HepG2 (cell line): Measurements from ENCODE around the gene REPIN1. TPM values are rescaled to one million over a fixed set of nuclear protein-coding genes. Genes with fewer than 3 reads are reported as not detected.

Experiments used
- ATAC-seq: fragments of 200-7000 bp; cut with Tn5 transposase; 3 replicates; pipeline ENCODE4 v1.9.1; 2020; ENCODE audit warnings: mild to moderate bottlenecking, moderate library complexity
- BruUV-seq: library from RNA; stranded (reverse); fragments of 400-500 nt; replicated peaks from 2 replicates; lab custom pipeline; 2021; lab: Mats Ljungman, UMichigan
- CTCF ChIA-PET: fragments of 300-600 bp; formaldehyde crosslinking; extraction: SDS; loops from one replicate; lab custom pipeline; 2021; ENCODE audit warnings: low total read pairs, inconsistent platforms, low intra/inter-chr PET ratio; lab: Yijun Ruan, JAX
- POLR2A ChIA-PET: fragments of 350-600 bp; sonication (Branson Sonifier 250); formaldehyde crosslinking; loops from one replicate; lab custom pipeline; 2020; ENCODE audit warnings: antibody characterized with exemption, inconsistent platforms; lab: Yijun Ruan, JAX
- DNase-seq: peaks from one replicate; pipeline ENCODE4 v3.0.0-alpha.2; 2015; ENCODE audit warnings: low spot score
- FAIRE-seq: peaks from 3 replicates; lab custom pipeline; 2011; peaks lifted over from hg19 to GRCh38; lab: Jason Lieb, UNC
- H2AFZ ChIP-seq: one replicate; pipeline ENCODE4 v1.6.1; 2011; ENCODE audit warnings: low read length, inconsistent platforms
- H3K27ac ChIP-seq: fragments of 300-600 bp; 3 replicates; pipeline ENCODE4 v1.8.0; 2011; ENCODE audit warnings: mixed run types, mild to moderate bottlenecking, mixed read lengths, low read length, inconsistent platforms; ENCODE audit not compliant: insufficient read depth; ENCODE audit errors: extremely low read length
- H3K27me3 ChIP-seq, 2 experiments: fragments of 200-600 bp in 1 of 2; 2 replicates in 1 of 2; 3 replicates in 1 of 2; pipeline versions ENCODE4 v1.6.0 to v1.8.0; 2011; ENCODE audit warnings: low read length in 2 of 2, mild to moderate bottlenecking in 2 of 2, moderate library complexity in 2 of 2, inconsistent platforms in 1 of 2; ENCODE audit not compliant: insufficient read depth in 2 of 2, control insufficient read depth in 1 of 2
- H3K36me3 ChIP-seq, 2 experiments: fragments of 200-600 bp in 1 of 2; replicated peaks in 1 of 2; 2 replicates in 1 of 2; 3 replicates in 1 of 2; pipeline versions ENCODE4 v1.5.1 to v1.8.0; 2011; ENCODE audit warnings: low read length in 2 of 2, inconsistent platforms in 1 of 2; ENCODE audit not compliant: insufficient read depth in 2 of 2, control insufficient read depth in 1 of 2
- H3K4me1 ChIP-seq: 2 replicates; pipeline ENCODE4 v1.5.1; 2012; ENCODE audit warnings: low read length, inconsistent platforms; ENCODE audit not compliant: insufficient read depth
- H3K4me2 ChIP-seq: 2 replicates; pipeline ENCODE4 v1.6.0; 2011; ENCODE audit warnings: low read depth, low read length, inconsistent platforms
- H3K4me3 ChIP-seq, 3 experiments: fragments of 200-600 bp in 1 of 3; sonication (generic), shearing (Covaris generic) in 1 of 3; replicated peaks in 1 of 3; 2 replicates each; pipeline ENCODE4 v1.5.1; 2011 to 2016; ENCODE audit warnings: low read length in 3 of 3, inconsistent platforms in 2 of 3, low read depth in 2 of 3, mild to moderate bottlenecking in 2 of 3, control low read depth in 1 of 3, mixed read lengths in 1 of 3; ENCODE audit not compliant: insufficient read depth in 1 of 3
- H3K79me2 ChIP-seq: one replicate; pipeline ENCODE4 v1.6.1; 2011; ENCODE audit warnings: low read length, inconsistent platforms; ENCODE audit not compliant: insufficient read depth
- H3K9ac ChIP-seq: 2 replicates; pipeline ENCODE4 v1.6.0; 2011; ENCODE audit warnings: mild to moderate bottlenecking, low read depth, low read length, inconsistent platforms; ENCODE audit not compliant: insufficient read depth
- H3K9me3 ChIP-seq: 2 replicates; pipeline ENCODE4 v1.5.1; 2012; ENCODE audit warnings: mild to moderate bottlenecking, low read length
- H4K20me1 ChIP-seq: 2 replicates; pipeline ENCODE4 v1.6.0; 2011; ENCODE audit warnings: inconsistent platforms, mild to moderate bottlenecking, low read length, moderate library complexity; ENCODE audit not compliant: insufficient read depth
- CENPX ChIP-seq: sonication (generic); formaldehyde crosslinking; IDR thresholded peaks from 2 replicates; pipeline ENCODE4 v1.9.0; 2021; ENCODE audit warnings: mild to moderate bottlenecking, missing genetic modification reagents, moderate library complexity
- POLR2A ChIP-seq, 2 experiments: IDR thresholded peaks; 2 replicates each; pipeline ENCODE4 v1.6.1; 2011; ENCODE audit warnings: low read depth in 2 of 2, low read length in 2 of 2, mild to moderate bottlenecking in 1 of 2, moderate library complexity in 1 of 2; ENCODE audit not compliant: insufficient read depth in 1 of 2
- POLR2G ChIP-seq: fragments of 200-400 bp; formaldehyde crosslinking; IDR thresholded peaks from 2 replicates; pipeline ENCODE4 v1.6.1; 2018; ENCODE audit warnings: mild to moderate bottlenecking, low read depth, low read length, moderate library complexity
- RELA ChIP-seq: sonication (generic); formaldehyde crosslinking; IDR thresholded peaks from 2 replicates; pipeline ENCODE4 v1.4.0; 2020; ENCODE audit warnings: missing genetic modification reagents
- SP4 ChIP-seq: sonication (generic); formaldehyde crosslinking; IDR thresholded peaks from 2 replicates; pipeline ENCODE4 v1.8.1; 2023; ENCODE audit warnings: mild to moderate bottlenecking, missing genetic modification reagents
- SRY ChIP-seq: sonication (generic); formaldehyde crosslinking; IDR thresholded peaks from 2 replicates; pipeline ENCODE4 v1.8.0; 2022; ENCODE audit warnings: mild to moderate bottlenecking, missing genetic modification reagents
- TCF12 ChIP-seq, 2 experiments: fragments of 450-650 bp in 1 of 2; sonication (generic) in 1 of 2; formaldehyde crosslinking in 1 of 2; IDR thresholded peaks; 2 replicates each; pipeline versions ENCODE4 v1.6.1 to v1.8.0; 2017 to 2022; ENCODE audit warnings: antibody characterized with exemption in 1 of 2, mild to moderate bottlenecking in 1 of 2, missing genetic modification reagents in 1 of 2, moderate library complexity in 1 of 2
- ZNF549 ChIP-seq: sonication (generic); formaldehyde crosslinking; IDR thresholded peaks from 2 replicates; pipeline ENCODE4 v1.5.0; 2020; ENCODE audit warnings: missing genetic modification reagents
- ZNF619 ChIP-seq: sonication (generic); formaldehyde crosslinking; IDR thresholded peaks from 2 replicates; pipeline ENCODE4 v1.4.0; 2020; ENCODE audit warnings: mild to moderate bottlenecking, missing genetic modification reagents
- ZSCAN25 ChIP-seq: sonication (generic); formaldehyde crosslinking; IDR thresholded peaks from 2 replicates; pipeline ENCODE4 v1.8.0; 2022; ENCODE audit warnings: mild to moderate bottlenecking, missing genetic modification reagents
- WGBS: methylation state at CpG from one replicate; pipeline ENCODE4 v1.1.6; 2017; ENCODE audit warnings: low lambda C conversion rate; 5-methylcytosine and 5-hydroxymethylcytosine counted together
- in situ Hi-C: cut with HindIII; loops from 2 replicates; pipeline ENCODE4 v1.10.0; 2017; ENCODE audit warnings: low pct_unique_long_range_greater_than_20kb; ENCODE audit not compliant: extremely low pct_ligation_motif_present
- intact Hi-C: fragments of 100-400 bp; cut with micrococcal nuclease; formaldehyde crosslinking; loops from one replicate; pipeline ENCODE4 v1.10.0; 2022; ENCODE audit not compliant: unreplicated experiment
- polyA plus RNA-seq, 8 experiments: library from polyadenylated mRNA; depleted of rRNA in 3 of 8; stranded (reverse) in 7 of 8; unstranded in 1 of 8; fragments of >200 nt; fragmentation: Illumina TruSeq in 4 of 8; extraction: Trizol in 4 of 8; gene quantifications; 2 replicates each; pipeline versions ENCODE4 v1.2.1 to v1.2.3, GENCODE V29; 2011 to 2016; ENCODE audit warnings: low read depth in 4 of 8, missing spikeins in 1 of 8, mixed read lengths in 1 of 8; ENCODE audit not compliant: insufficient read depth in 1 of 8
- total RNA-seq, 5 experiments: library from RNA; depleted of rRNA; stranded (reverse); fragments of >200 nt; fragmentation: Illumina TruSeq; extraction: Trizol; gene quantifications; 2 replicates each; pipeline ENCODE4 v1.2.3, GENCODE V29; 2016; ENCODE audit warnings: low read depth in 1 of 5
- TF ChIP-seq, protein P1 (sequence below): conservative IDR thresholded peaks from 2 replicates; pipeline ENCODE4 v1.6.1; 2018; ENCODE audit warnings: missing genetic modification reagents
- TF ChIP-seq, protein P2 (sequence below): sonication (generic); formaldehyde crosslinking; conservative IDR thresholded peaks from 2 replicates; pipeline ENCODE4 v1.4.0; 2020; ENCODE audit warnings: missing genetic modification reagents
- TF ChIP-seq, protein P3 (sequence below): sonication (generic); formaldehyde crosslinking; IDR thresholded peaks from 2 replicates; pipeline ENCODE4 v1.9.0; 2022; ENCODE audit warnings: missing genetic modification reagents, mild to moderate bottlenecking, borderline replicate concordance

REPIN1 gene
- total and polyA plus RNA-seq, 2 of the 13 experiments (the other 11 are each of a cell fraction or from before 2014, with no cell fraction given), result 69.9 to 108 TPM

DNA sequence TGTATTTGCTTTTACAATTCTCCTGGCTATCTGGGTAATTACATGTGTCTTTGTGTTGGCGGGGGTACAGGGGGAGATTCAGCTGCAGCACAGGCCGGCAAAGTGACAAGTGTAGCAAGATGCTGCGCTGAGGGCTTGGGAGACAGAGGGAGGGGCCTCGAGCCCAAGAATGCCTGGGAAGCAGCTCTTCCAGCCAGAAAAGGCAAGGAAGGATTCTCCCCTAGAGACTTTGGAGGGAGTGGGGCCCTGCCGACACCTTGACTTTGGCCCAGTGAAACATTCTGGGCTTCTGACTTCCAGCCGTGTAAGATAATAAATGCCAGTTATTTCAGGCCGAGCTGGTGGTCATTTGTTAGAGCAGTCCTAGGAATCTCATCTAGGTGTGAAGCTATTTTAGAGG lies 7.2 kb upstream of the REPIN1 start:
- Histone ChIP-seq H3K9ac (no peak overlapping the region), H3K79me2 (no peaks in the 10 kb centered on the region), H2AFZ (no peak overlapping the region), H3K27ac (no peak overlapping the region), H4K20me1 (no peaks in the 10 kb centered on the region), H3K4me2 (no peak overlapping the region), H3K36me3 (no peaks in the 10 kb centered on the region), H3K4me3 (no peak overlapping the region), H3K4me1 (peaks cover 41% of the 10 kb centered on the region), H3K27me3 (no peaks in the 10 kb centered on the region), H3K9me3 (no peaks in the 10 kb centered on the region)
- no TSS peak for BruUV-seq
- 60% methylated on average over 7 of the region's 7 CpGs for WGBS
- in situ Hi-C loops (no loop called here), intact Hi-C loops (no loop called here)
- FAIRE-seq, result no peak
- no peak for DNase-seq
- TF ChIP-seq CENPX (CRISPR knock-in tag) (no peak), TCF12 (IDR thresholded peaks at IDR 0.05) (no peak), TCF12 (CRISPR knock-in tag; IDR thresholded peaks at IDR 0.05) (no peak), ZNF619 (no peak)
- TF ChIP-seq, protein P1, sequence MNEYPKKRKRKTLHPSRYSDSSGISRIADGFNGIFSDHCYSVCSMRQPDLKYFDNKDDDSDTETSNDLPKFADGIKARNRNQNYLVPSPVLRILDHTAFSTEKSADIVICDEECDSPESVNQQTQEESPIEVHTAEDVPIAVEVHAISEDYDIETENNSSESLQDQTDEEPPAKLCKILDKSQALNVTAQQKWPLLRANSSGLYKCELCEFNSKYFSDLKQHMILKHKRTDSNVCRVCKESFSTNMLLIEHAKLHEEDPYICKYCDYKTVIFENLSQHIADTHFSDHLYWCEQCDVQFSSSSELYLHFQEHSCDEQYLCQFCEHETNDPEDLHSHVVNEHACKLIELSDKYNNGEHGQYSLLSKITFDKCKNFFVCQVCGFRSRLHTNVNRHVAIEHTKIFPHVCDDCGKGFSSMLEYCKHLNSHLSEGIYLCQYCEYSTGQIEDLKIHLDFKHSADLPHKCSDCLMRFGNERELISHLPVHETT, result no peak
- no peak for ATAC-seq
- ChIA-PET POLR2A (interaction anchor here (0.9 to 2.0 kb wide), 4 partner anchors 17 to 38 kb away, joined by 3 to 7 read pairs (median 4); partner anchors contain the start of genes ACTR3C and LRRC61), CTCF (no interaction called here)

DNA sequence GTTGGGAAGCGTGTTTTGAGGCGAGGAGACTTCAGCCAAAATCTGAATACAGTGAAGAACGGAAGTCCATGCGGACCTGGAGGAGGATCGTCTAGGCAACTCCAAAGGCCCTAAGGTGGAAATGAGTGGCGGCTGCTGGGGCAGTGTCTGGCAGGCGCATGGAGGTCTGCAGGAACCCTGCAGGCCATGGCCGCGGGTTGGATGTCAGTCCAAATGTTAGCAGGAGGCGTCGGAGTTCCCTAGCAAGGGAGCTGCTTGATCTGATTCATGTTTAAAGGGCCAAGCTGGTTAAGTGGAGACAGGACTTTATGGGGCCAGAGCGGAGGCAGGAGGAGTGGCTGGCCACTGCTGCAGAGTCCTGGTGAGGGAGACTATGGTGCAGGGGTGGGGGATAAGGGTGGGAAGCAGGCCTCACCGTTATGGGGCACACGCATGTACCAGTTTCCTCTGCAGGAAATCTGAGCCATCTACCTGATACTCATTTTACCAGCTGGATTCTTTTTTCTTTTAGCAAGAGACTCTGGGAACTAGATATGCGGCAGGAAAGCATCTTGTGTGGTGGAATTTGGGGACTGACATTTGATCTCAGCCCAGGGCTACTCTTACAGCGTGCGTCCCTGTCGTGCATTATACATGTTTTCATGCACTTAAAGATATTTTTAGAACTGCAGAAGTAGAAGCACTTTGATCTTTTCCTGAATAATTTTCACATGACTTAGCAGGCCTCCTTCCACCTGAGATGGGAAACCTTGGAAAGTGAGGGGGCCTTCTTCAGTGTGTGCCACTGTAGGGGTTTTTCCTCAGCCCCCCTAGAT lies 6.6 kb upstream of the REPIN1 start:
- Histone ChIP-seq H3K27me3 (no peaks in the 10 kb centered on the region), H3K36me3 (no peaks in the 10 kb centered on the region), H3K9ac (no peak overlapping the region), H3K27ac (no peak overlapping the region), H3K4me2 (peak overlapping the region; percentile 29; the same call in 1 of the 2 replicates), H3K4me3 (no peak overlapping the region), H2AFZ (no peak overlapping the region), H4K20me1 (no peaks in the 10 kb centered on the region), H3K9me3 (no peaks in the 10 kb centered on the region), H3K79me2 (no peaks in the 10 kb centered on the region)
- DNase-seq (no peak), FAIRE-seq (no peak), ATAC-seq (peak; percentile 43)
- intact Hi-C loops (no loop called here), in situ Hi-C loops (no loop called here)
- no TSS peak for BruUV-seq
- WGBS, result 52% methylated on average over 18 of the region's 18 CpGs
- CTCF ChIA-PET, result no interaction called here
- POLR2A ChIA-PET, result interaction anchor here (0.9 to 2.0 kb wide), 3 partner anchors 16 to 39 kb away, joined by 3 to 7 read pairs (median 4); partner anchors contain the start of genes ACTR3C and LRRC61
- TF ChIP-seq, protein P2, sequence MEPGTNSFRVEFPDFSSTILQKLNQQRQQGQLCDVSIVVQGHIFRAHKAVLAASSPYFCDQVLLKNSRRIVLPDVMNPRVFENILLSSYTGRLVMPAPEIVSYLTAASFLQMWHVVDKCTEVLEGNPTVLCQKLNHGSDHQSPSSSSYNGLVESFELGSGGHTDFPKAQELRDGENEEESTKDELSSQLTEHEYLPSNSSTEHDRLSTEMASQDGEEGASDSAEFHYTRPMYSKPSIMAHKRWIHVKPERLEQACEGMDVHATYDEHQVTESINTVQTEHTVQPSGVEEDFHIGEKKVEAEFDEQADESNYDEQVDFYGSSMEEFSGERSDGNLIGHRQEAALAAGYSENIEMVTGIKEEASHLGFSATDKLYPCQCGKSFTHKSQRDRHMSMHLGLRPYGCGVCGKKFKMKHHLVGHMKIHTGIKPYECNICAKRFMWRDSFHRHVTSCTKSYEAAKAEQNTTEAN, result no peak
- TF ChIP-seq RELA (no peak), ZSCAN25 (peak; percentile 74; the same call in 1 of the 2 replicates), ZNF549 (CRISPR knock-in tag) (no peak), POLR2A (IDR thresholded peaks at IDR 0.05; ENCODE audit: insufficient read depth in 1 of 2, low read depth in 2 of 2, low read length in 2 of 2) (no peak), SRY (no peak), SP4 (no peak), POLR2G (no peak)
- TF ChIP-seq, protein P3, sequence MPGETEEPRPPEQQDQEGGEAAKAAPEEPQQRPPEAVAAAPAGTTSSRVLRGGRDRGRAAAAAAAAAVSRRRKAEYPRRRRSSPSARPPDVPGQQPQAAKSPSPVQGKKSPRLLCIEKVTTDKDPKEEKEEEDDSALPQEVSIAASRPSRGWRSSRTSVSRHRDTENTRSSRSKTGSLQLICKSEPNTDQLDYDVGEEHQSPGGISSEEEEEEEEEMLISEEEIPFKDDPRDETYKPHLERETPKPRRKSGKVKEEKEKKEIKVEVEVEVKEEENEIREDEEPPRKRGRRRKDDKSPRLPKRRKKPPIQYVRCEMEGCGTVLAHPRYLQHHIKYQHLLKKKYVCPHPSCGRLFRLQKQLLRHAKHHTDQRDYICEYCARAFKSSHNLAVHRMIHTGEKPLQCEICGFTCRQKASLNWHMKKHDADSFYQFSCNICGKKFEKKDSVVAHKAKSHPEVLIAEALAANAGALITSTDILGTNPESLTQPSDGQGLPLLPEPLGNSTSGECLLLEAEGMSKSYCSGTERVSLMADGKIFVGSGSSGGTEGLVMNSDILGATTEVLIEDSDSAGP, result no peak
- TF ChIP-seq, all 625 proteins: peak for 1
- H3K4me1 ChIP-seq, result peaks cover 38% of the 10 kb centered on the region
